ENCODE data around the gene PRELID2.

The PRELID2 gene

DNA sequence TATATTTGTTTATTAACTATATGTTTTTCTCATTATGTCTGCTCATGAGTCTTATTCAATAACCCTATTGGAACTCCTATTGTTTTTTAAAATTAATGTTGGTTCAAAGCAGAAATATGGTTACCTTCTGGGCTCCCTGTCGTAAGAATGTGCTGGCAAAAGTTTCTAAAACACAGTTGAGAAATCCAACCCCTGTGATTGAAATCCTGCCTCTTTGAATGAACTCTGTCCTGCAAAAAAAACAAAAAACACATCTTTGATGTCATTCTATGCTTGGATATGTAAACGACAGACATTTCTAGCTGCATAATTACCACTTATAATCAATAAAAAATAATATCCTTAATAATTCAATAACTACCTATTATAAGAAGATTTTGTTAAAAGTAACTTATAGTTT lies 38.8 kb downstream of the PRELID2 start:
- no peaks in the 10 kb centered on the region for H3K4me1 ChIP-seq (ENCODE audit: insufficient read depth, insufficient read length)
- no peaks in the 10 kb centered on the region for H3K36me3 ChIP-seq (ENCODE audit: insufficient read depth, insufficient read length, low read length)
- DNase-seq (ENCODE audit: low read depth, low spot score), result no peak
- TF ChIP-seq SUZ12 (IDR thresholded peaks at IDR 0.05; ENCODE audit: extremely low read depth, insufficient read depth, insufficient read length) (no peak), ZNF274 (IDR thresholded peaks at IDR 0.05; ENCODE audit: low read depth, low read length) (no peak)
- no peaks in the 10 kb centered on the region for H3K27me3 ChIP-seq (ENCODE audit: insufficient read depth, insufficient read length)
- no peak overlapping the region for H3K4me3 ChIP-seq (ENCODE audit: insufficient read length, low read depth)
- H3K9ac ChIP-seq (ENCODE audit: insufficient read length, low read depth), result no peak overlapping the region
- no peaks in the 10 kb centered on the region for H3K9me3 ChIP-seq (ENCODE audit: insufficient read depth, low read length)

DNA sequence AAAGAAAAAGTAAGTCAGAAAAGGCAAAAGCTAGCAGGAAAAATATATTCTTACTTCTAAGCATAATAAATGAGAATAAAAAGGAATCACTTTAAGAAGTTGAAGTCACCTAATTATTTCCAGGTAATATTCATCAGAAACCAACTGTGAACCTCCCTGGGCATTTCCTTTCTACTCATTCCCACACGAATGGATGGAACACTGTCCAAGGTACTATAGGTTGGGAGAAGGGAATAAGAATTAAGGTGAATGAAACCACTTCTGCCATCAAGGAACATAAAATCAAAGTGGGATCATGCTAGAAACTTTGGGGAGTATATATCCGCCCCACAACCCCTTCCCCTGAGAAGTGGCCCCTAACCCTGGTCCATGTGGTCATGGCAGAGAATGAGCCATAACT lies 41.6 kb downstream of the PRELID2 start:
- DNase-seq (ENCODE audit: low read depth, low spot score), result no peak
- H3K4me1 ChIP-seq (ENCODE audit: insufficient read depth, insufficient read length), result no peaks in the 10 kb centered on the region
- H3K4me3 ChIP-seq (ENCODE audit: insufficient read length, low read depth), result no peak overlapping the region
- TF ChIP-seq ZNF274 (IDR thresholded peaks at IDR 0.05; ENCODE audit: low read depth, low read length), result no peak
- TF ChIP-seq YY1 (IDR thresholded peaks at IDR 0.05; ENCODE audit: insufficient read depth, insufficient read length), result no peak
- TF ChIP-seq SUZ12 (IDR thresholded peaks at IDR 0.05; ENCODE audit: extremely low read depth, insufficient read depth, insufficient read length), result no peak
- no peaks in the 10 kb centered on the region for H3K36me3 ChIP-seq (ENCODE audit: insufficient read depth, insufficient read length, low read length)
- no peak overlapping the region for H3K9ac ChIP-seq (ENCODE audit: insufficient read length, low read depth)
- no peaks in the 10 kb centered on the region for H3K9me3 ChIP-seq (ENCODE audit: insufficient read depth, low read length)
- no peaks in the 10 kb centered on the region for H3K27me3 ChIP-seq (ENCODE audit: insufficient read depth, insufficient read length)

DNA sequence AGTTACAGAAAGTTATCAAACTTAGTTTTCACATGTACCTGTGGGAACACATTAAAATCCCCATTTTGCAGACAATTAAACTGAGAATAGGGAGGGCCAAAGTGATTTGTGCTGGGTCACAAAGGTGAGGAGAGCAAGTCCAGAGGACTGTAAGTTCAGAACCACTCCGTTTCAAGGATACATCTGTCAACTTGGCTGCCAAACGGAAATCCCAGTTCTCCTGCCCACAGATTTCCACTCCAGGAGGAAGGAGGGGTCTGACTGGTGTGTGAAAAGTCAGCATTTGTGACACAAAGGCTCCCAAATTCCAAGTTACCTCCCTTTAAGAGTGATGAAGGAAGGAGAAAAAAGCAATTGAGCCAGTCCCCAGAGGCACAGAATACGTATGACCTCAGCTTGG lies 42.3 kb downstream of the PRELID2 start:
- Histone ChIP-seq H3K27me3 (ENCODE audit: insufficient read depth, insufficient read length) (no peaks in the 10 kb centered on the region), H3K9me3 (ENCODE audit: insufficient read depth, low read length) (no peaks in the 10 kb centered on the region), H3K4me3 (ENCODE audit: insufficient read length, low read depth) (no peak overlapping the region), H3K4me1 (ENCODE audit: insufficient read depth, insufficient read length) (no peaks in the 10 kb centered on the region), H3K36me3 (ENCODE audit: insufficient read depth, insufficient read length, low read length) (no peaks in the 10 kb centered on the region), H3K9ac (ENCODE audit: insufficient read length, low read depth) (no peak overlapping the region)
- no peak for TF ChIP-seq YY1 (IDR thresholded peaks at IDR 0.05; ENCODE audit: insufficient read depth, insufficient read length)
- TF ChIP-seq SUZ12 (IDR thresholded peaks at IDR 0.05; ENCODE audit: extremely low read depth, insufficient read depth, insufficient read length), result no peak
- TF ChIP-seq ZNF274 (IDR thresholded peaks at IDR 0.05; ENCODE audit: low read depth, low read length), result no peak
- peak; percentile 16 for DNase-seq (ENCODE audit: low read depth, low spot score)

DNA sequence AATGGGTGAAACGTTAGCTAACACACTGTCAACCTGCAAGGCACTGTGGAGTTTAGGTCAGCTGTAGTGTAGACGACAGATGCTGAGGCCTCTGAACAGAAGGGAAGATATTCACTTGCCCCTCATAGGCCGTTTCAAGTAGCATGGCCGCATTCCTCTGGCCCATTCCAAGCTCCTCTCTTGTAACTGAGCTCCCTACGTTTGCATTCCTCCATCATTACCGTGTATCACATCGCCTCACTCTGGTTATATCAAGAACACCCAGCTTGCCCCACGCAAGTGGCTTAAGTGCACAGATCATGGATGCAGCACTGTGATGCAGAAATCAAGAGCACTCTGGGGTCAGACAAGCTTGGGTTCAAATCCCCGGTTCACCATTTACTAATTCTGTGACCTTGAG lies 43.3 kb downstream of the PRELID2 start:
- Histone ChIP-seq H3K36me3 (ENCODE audit: insufficient read depth, insufficient read length, low read length) (no peaks in the 10 kb centered on the region), H3K27me3 (ENCODE audit: insufficient read depth, insufficient read length) (no peaks in the 10 kb centered on the region), H3K4me1 (ENCODE audit: insufficient read depth, insufficient read length) (no peaks in the 10 kb centered on the region), H3K4me3 (ENCODE audit: insufficient read length, low read depth) (no peak overlapping the region), H3K9ac (ENCODE audit: insufficient read length, low read depth) (no peak overlapping the region), H3K9me3 (ENCODE audit: insufficient read depth, low read length) (no peaks in the 10 kb centered on the region)
- no peak for TF ChIP-seq ZNF274 (IDR thresholded peaks at IDR 0.05; ENCODE audit: low read depth, low read length)
- TF ChIP-seq YY1 (IDR thresholded peaks at IDR 0.05; ENCODE audit: insufficient read depth, insufficient read length), result no peak
- no peak for TF ChIP-seq SUZ12 (IDR thresholded peaks at IDR 0.05; ENCODE audit: extremely low read depth, insufficient read depth, insufficient read length)
- no peak for DNase-seq (ENCODE audit: low read depth, low spot score)

DNA sequence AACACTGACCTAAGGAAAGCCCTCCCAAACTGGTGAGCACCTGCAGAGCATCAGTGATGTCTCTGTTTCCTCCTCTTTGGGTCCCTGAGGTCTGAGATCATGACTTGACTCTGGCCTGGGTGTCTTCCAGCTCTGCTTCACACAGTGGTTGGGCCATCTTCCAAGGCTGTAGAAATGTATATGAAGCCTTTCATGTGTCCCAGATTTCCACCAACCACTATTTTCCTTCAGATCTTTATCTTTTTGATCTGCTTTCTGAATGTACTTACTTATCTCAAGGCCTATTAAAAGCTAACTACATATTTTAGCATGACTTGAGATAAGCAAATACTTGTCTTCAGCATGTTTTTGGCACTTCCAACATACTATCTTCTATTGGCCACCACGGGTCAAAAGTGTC lies 47.1 kb downstream of the PRELID2 start:
- H3K36me3 ChIP-seq (ENCODE audit: insufficient read depth, insufficient read length, low read length), result no peaks in the 10 kb centered on the region
- TF ChIP-seq ZNF274 (IDR thresholded peaks at IDR 0.05; ENCODE audit: low read depth, low read length), result no peak
- TF ChIP-seq YY1 (IDR thresholded peaks at IDR 0.05; ENCODE audit: insufficient read depth, insufficient read length), result no peak
- TF ChIP-seq SUZ12 (IDR thresholded peaks at IDR 0.05; ENCODE audit: extremely low read depth, insufficient read depth, insufficient read length), result no peak

DNA sequence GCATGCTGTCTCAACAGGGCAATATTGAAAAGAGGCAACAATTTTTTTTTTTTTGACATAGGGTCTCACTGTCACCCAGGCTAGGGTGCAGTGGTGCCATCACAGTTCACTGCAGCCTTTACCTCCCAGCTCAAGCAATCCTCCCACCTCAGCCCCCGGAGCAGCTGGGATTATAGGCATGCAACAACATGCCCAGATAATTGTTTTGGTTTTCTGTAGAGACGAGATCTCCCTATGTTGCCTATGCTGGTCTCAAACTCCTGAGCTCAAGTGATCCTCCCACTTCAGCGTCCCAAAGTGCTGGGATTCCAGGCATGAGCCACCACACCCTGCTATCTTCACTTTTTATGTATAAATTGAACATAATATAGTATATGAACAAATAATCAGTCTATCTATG lies 47.6 kb downstream of the PRELID2 start:
- Histone ChIP-seq H3K36me3 (ENCODE audit: insufficient read depth, insufficient read length, low read length) (no peaks in the 10 kb centered on the region), H3K9ac (ENCODE audit: insufficient read length, low read depth) (no peak overlapping the region), H3K9me3 (ENCODE audit: insufficient read depth, low read length) (no peaks in the 10 kb centered on the region), H3K4me3 (ENCODE audit: insufficient read length, low read depth) (no peak overlapping the region), H3K4me1 (ENCODE audit: insufficient read depth, insufficient read length) (no peaks in the 10 kb centered on the region), H3K27me3 (ENCODE audit: insufficient read depth, insufficient read length) (no peaks in the 10 kb centered on the region)
- TF ChIP-seq SUZ12 (IDR thresholded peaks at IDR 0.05; ENCODE audit: extremely low read depth, insufficient read depth, insufficient read length) (no peak), YY1 (IDR thresholded peaks at IDR 0.05; ENCODE audit: insufficient read depth, insufficient read length) (no peak), ZNF274 (IDR thresholded peaks at IDR 0.05; ENCODE audit: low read depth, low read length) (no peak)
- DNase-seq (ENCODE audit: low read depth, low spot score), result no peak

More for the DNA sequence above, 47.1 kb downstream of the PRELID2 start:
- Histone ChIP-seq H3K9ac (ENCODE audit: insufficient read length, low read depth) (no peak overlapping the region), H3K4me3 (ENCODE audit: insufficient read length, low read depth) (no peak overlapping the region), H3K4me1 (ENCODE audit: insufficient read depth, insufficient read length) (no peaks in the 10 kb centered on the region), H3K9me3 (ENCODE audit: insufficient read depth, low read length) (no peaks in the 10 kb centered on the region), H3K27me3 (ENCODE audit: insufficient read depth, insufficient read length) (no peaks in the 10 kb centered on the region)
- no peak for DNase-seq (ENCODE audit: low read depth, low spot score)

DNA sequence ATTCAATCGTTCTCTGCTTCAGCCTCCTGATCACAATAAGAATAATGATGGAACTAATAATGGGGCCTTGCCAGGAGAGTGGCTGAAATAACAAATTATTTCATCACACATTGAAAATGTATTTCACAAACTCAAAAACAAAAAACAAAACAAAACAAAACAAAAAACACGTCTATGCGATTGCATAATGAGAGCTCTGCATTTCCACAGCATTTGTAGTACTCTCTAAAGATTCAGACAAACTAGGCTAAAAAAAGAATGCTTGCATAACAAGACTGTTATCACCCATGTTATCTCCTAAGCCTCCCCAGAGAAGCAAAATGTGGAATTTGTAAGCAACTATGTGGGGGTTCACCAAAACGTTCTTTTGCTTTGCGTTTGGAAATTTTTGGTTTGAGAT lies 48.1 kb downstream of the PRELID2 start:
- no peak overlapping the region for H3K4me3 ChIP-seq (ENCODE audit: insufficient read length, low read depth)
- no peaks in the 10 kb centered on the region for H3K27me3 ChIP-seq (ENCODE audit: insufficient read depth, insufficient read length)
- TF ChIP-seq ZNF274 (IDR thresholded peaks at IDR 0.05; ENCODE audit: low read depth, low read length) (no peak), YY1 (IDR thresholded peaks at IDR 0.05; ENCODE audit: insufficient read depth, insufficient read length) (no peak)
- H3K36me3 ChIP-seq (ENCODE audit: insufficient read depth, insufficient read length, low read length), result no peaks in the 10 kb centered on the region
- H3K9ac ChIP-seq (ENCODE audit: insufficient read length, low read depth), result no peak overlapping the region
- no peak for DNase-seq (ENCODE audit: low read depth, low spot score)
- no peaks in the 10 kb centered on the region for H3K9me3 ChIP-seq (ENCODE audit: insufficient read depth, low read length)
- no peaks in the 10 kb centered on the region for H3K4me1 ChIP-seq (ENCODE audit: insufficient read depth, insufficient read length)

DNA sequence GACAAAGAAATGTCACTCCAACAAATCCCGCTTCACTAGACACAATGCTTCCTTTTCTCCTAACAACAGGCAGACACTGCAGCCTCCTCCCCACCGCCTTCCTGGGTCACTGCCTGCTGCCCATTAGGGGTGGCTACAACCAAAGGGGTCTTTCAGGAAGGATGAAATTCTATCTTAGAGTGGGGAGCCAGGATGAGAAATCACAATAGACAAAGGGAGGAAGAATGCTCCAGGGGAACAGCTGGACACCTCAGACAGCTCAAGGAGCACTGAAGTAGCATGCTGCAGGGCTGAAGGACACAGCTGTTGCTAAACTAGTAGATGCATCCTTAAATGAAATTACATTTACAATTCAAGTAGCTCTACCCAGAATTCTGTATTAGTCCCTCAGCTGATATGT lies 54.2 kb downstream of the PRELID2 start:
- Histone ChIP-seq H3K9ac (ENCODE audit: insufficient read length, low read depth) (no peak overlapping the region), H3K4me1 (ENCODE audit: insufficient read depth, insufficient read length) (no peaks in the 10 kb centered on the region), H3K27me3 (ENCODE audit: insufficient read depth, insufficient read length) (no peaks in the 10 kb centered on the region), H3K9me3 (ENCODE audit: insufficient read depth, low read length) (peaks cover 10% of the 10 kb centered on the region; the same call in 1 of the 2 replicates), H3K36me3 (ENCODE audit: insufficient read depth, insufficient read length, low read length) (no peaks in the 10 kb centered on the region), H3K4me3 (ENCODE audit: insufficient read length, low read depth) (no peak overlapping the region)
- no peak for DNase-seq (ENCODE audit: low read depth, low spot score)
- TF ChIP-seq ZNF274 (IDR thresholded peaks at IDR 0.05; ENCODE audit: low read depth, low read length) (no peak), SUZ12 (IDR thresholded peaks at IDR 0.05; ENCODE audit: extremely low read depth, insufficient read depth, insufficient read length) (no peak), YY1 (IDR thresholded peaks at IDR 0.05; ENCODE audit: insufficient read depth, insufficient read length) (no peak)
